ENCODE data around the gene TUBA4A. TPM values are rescaled to one million over a fixed set of nuclear protein-coding genes. Genes with fewer than 3 reads are reported as not detected.
"Not testable (repeated sequence)": the region's sequence is repeated elsewhere in the genome, so short reads cannot be mapped to it uniquely, and the experiment has no call there.

The TUBA4A gene
- total RNA-seq, 1 experiment from 2014 or later: 0.45 TPM

GRCh38 chr2:219291910-219292490 is 38.3 kb upstream of the TUBA4A start:
- Histone ChIP-seq H3K27ac (no peak overlapping the region), H3K9me3 (replicated peaks) (no peaks in the 10 kb centered on the region), H3K4me3 (no peak overlapping the region), H3K4me1 (replicated peaks) (peaks cover 21% of the 10 kb centered on the region), H3K36me3 (no peaks in the 10 kb centered on the region), H3K27me3 (replicated peaks) (no peaks in the 10 kb centered on the region; the same call in 1 of the 2 replicates)
- DNase-seq (ENCODE audit: low read depth in 1 of 2, low spot score in 2 of 2): no peak

- H3K36me3 ChIP-seq: 0 out of 2 replicates have a peak, but pooled peaks cover 2% of the 10 kb centered on the region
- no peaks in the 10 kb centered on the region; the same call in 1 of the 2 replicates for H3K27me3 ChIP-seq (replicated peaks)
- peaks cover 21% of the 10 kb centered on the region for H3K4me1 ChIP-seq (replicated peaks)
- DNase-seq (ENCODE audit: low read depth in 1 of 2, low spot score in 2 of 2): no peak
- H3K9me3 ChIP-seq (replicated peaks): no peaks in the 10 kb centered on the region
- H3K27ac ChIP-seq: no peak overlapping the region
- no peak overlapping the region for H3K4me3 ChIP-seq
Measured at GRCh38 chr2:219291394-219291793, 37.7 kb upstream of the TUBA4A start.

GRCh38 chr2:219290381-219291171 is 36.9 kb upstream of the TUBA4A start:
- H3K27me3 ChIP-seq (replicated peaks): no peaks in the 10 kb centered on the region
- peak in 1 of 2 experiments; percentile 32 for DNase-seq (ENCODE audit: low read depth in 1 of 2, low spot score in 2 of 2)
- peaks cover 6% of the 10 kb centered on the region; the same call in 1 of the 2 replicates for H3K36me3 ChIP-seq

GRCh38 chr2:219289537-219290361 is 36.0 kb upstream of the TUBA4A start:
- peak; percentile 32 to 55 for DNase-seq (ENCODE audit: low read depth in 1 of 2, low spot score in 2 of 2)
- peaks cover 16% of the 10 kb centered on the region for H3K4me1 ChIP-seq (replicated peaks)
- no peak overlapping the region for H3K4me3 ChIP-seq
- H3K27ac ChIP-seq: no peak overlapping the region
- H3K27me3 ChIP-seq (replicated peaks): no peaks in the 10 kb centered on the region
- H3K9me3 ChIP-seq (replicated peaks): no peaks in the 10 kb centered on the region
- peaks cover 14% of the 10 kb centered on the region for H3K36me3 ChIP-seq

More at GRCh38 chr2:219290381-219291171, 36.9 kb upstream of the TUBA4A start:
- H3K9me3 ChIP-seq (replicated peaks): no peaks in the 10 kb centered on the region
- no peak overlapping the region for H3K27ac ChIP-seq
- no peak overlapping the region for H3K4me3 ChIP-seq
- peaks cover 21% of the 10 kb centered on the region for H3K4me1 ChIP-seq (replicated peaks)

- no peak for DNase-seq (ENCODE audit: low read depth in 1 of 2, low spot score in 2 of 2)
- no peak overlapping the region for H3K4me3 ChIP-seq
- H3K27ac ChIP-seq: no peak overlapping the region
- H3K36me3 ChIP-seq: peaks cover 20% of the 10 kb centered on the region
- peaks cover 12% of the 10 kb centered on the region for H3K4me1 ChIP-seq (replicated peaks)
- no peaks in the 10 kb centered on the region for H3K9me3 ChIP-seq (replicated peaks)
- no peaks in the 10 kb centered on the region for H3K27me3 ChIP-seq (replicated peaks)
Measured at GRCh38 chr2:219289195-219289536, 35.4 kb upstream of the TUBA4A start.

- Histone ChIP-seq H3K27ac (no peak overlapping the region), H3K36me3 (peaks cover 28% of the 10 kb centered on the region), H3K9me3 (replicated peaks) (no peaks in the 10 kb centered on the region), H3K27me3 (replicated peaks) (no peaks in the 10 kb centered on the region), H3K4me3 (no peak overlapping the region), H3K4me1 (replicated peaks) (peaks cover 12% of the 10 kb centered on the region)
- DNase-seq (ENCODE audit: low read depth in 1 of 2, low spot score in 2 of 2): peak in 1 of 2 experiments; percentile 23
Measured at GRCh38 chr2:219287580-219288265, 34.0 kb upstream of the TUBA4A start.

GRCh38 chr2:219287116-219287440 is 33.4 kb upstream of the TUBA4A start:
- not testable (repeated sequence) for H3K9me3 ChIP-seq (replicated peaks); H3K27ac ChIP-seq; H3K27me3 ChIP-seq (replicated peaks); H3K4me3 ChIP-seq; DNase-seq (ENCODE audit: low read depth in 1 of 2, low spot score in 2 of 2)
- peaks cover 12% of the 10 kb centered on the region for H3K4me1 ChIP-seq (replicated peaks)
- peaks cover 34% of the 10 kb centered on the region for H3K36me3 ChIP-seq

GRCh38 chr2:219286436-219287115 is 32.9 kb upstream of the TUBA4A start:
- H3K36me3 ChIP-seq: peaks cover 38% of the 10 kb centered on the region
- no peaks in the 10 kb centered on the region for H3K27me3 ChIP-seq (replicated peaks)
- no peaks in the 10 kb centered on the region for H3K9me3 ChIP-seq (replicated peaks)
- no peak for DNase-seq (ENCODE audit: low read depth in 1 of 2, low spot score in 2 of 2)
- H3K4me3 ChIP-seq: no peak overlapping the region
- H3K4me1 ChIP-seq (replicated peaks): peaks cover 9% of the 10 kb centered on the region
- no peak overlapping the region for H3K27ac ChIP-seq

- no peak for DNase-seq (ENCODE audit: low read depth in 1 of 2, low spot score in 2 of 2)
- no peak overlapping the region for H3K4me3 ChIP-seq
- no peak overlapping the region for H3K27ac ChIP-seq
- H3K4me1 ChIP-seq (replicated peaks): peaks cover 9% of the 10 kb centered on the region
- no peaks in the 10 kb centered on the region for H3K9me3 ChIP-seq (replicated peaks)
- H3K36me3 ChIP-seq: peaks cover 42% of the 10 kb centered on the region
- no peaks in the 10 kb centered on the region for H3K27me3 ChIP-seq (replicated peaks)
Measured at GRCh38 chr2:219285894-219286425, 32.2 kb upstream of the TUBA4A start.

GRCh38 chr2:219285373-219285735 is 31.6 kb upstream of the TUBA4A start:
- H3K36me3 ChIP-seq: peaks cover 48% of the 10 kb centered on the region
- H3K4me1 ChIP-seq (replicated peaks): peaks cover 9% of the 10 kb centered on the region
- no peaks in the 10 kb centered on the region for H3K9me3 ChIP-seq (replicated peaks)
- no peak overlapping the region for H3K27ac ChIP-seq
- H3K27me3 ChIP-seq (replicated peaks): no peaks in the 10 kb centered on the region
- no peak for DNase-seq (ENCODE audit: low read depth in 1 of 2, low spot score in 2 of 2)
- no peak overlapping the region for H3K4me3 ChIP-seq

GRCh38 chr2:219284501-219285372 is 31.0 kb upstream of the TUBA4A start:
- no peak for DNase-seq (ENCODE audit: low read depth in 1 of 2, low spot score in 2 of 2)
- H3K9me3 ChIP-seq (replicated peaks): no peaks in the 10 kb centered on the region
- H3K27me3 ChIP-seq (replicated peaks): no peaks in the 10 kb centered on the region
- no peak overlapping the region for H3K4me3 ChIP-seq
- H3K27ac ChIP-seq: no peak overlapping the region
- peaks cover 13% of the 10 kb centered on the region for H3K4me1 ChIP-seq (replicated peaks)
- H3K36me3 ChIP-seq: peaks cover 50% of the 10 kb centered on the region

GRCh38 chr2:219282943-219283581 is 29.3 kb upstream of the TUBA4A start:
- no peak overlapping the region for H3K27ac ChIP-seq
- no peaks in the 10 kb centered on the region for H3K27me3 ChIP-seq (replicated peaks)
- peaks cover 53% of the 10 kb centered on the region for H3K36me3 ChIP-seq
- no peak overlapping the region for H3K4me3 ChIP-seq
- H3K9me3 ChIP-seq (replicated peaks): no peaks in the 10 kb centered on the region
- DNase-seq (ENCODE audit: low read depth in 1 of 2, low spot score in 2 of 2): no peak
- peaks cover 17% of the 10 kb centered on the region for H3K4me1 ChIP-seq (replicated peaks)

Measured in SJSA1 (cell line).